GM08714 (cell line): ENCODE measurements around the gene STIM2.
"Not testable (repeated sequence)": the region's sequence is repeated elsewhere in the genome, so short reads cannot be mapped to it uniquely, and the experiment has no call there.

Experiments
- H3K4me3 ChIP-seq: fragments of 200-500 bp; sonication (Bioruptor generic); 2 replicates; pipeline ENCODE4 v1.5.1; 2014; ENCODE audit warnings: mild to moderate bottlenecking, low read length, inconsistent platforms
- ZNF274 ChIP-seq: IDR thresholded peaks from 2 replicates; pipeline ENCODE4 v1.6.1; 2012; ENCODE audit warnings: mild to moderate bottlenecking, low read depth, low read length

The STIM2 gene

DNA sequence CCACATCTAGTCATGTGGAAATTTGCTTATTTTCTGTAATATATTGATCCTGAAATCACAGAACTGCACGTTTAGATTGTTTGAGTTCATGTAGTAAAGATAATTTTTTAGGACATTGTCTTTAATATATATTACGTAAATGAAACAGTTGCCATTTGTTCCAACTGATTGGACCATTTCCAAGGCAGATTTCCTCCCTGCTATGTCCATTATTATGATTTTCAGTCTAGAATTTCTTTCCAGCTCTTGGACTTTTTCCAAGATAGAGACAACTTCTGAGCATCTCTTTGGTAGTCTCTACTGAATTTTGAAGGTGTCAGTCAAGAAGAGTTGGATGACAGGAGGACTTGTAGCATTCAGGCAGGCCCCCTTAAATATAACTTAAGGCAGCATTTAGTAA, 94.6 kb downstream of the STIM2 start:
- H3K4me3 ChIP-seq: no peak overlapping the region
- TF ChIP-seq ZNF274: no peak

DNA sequence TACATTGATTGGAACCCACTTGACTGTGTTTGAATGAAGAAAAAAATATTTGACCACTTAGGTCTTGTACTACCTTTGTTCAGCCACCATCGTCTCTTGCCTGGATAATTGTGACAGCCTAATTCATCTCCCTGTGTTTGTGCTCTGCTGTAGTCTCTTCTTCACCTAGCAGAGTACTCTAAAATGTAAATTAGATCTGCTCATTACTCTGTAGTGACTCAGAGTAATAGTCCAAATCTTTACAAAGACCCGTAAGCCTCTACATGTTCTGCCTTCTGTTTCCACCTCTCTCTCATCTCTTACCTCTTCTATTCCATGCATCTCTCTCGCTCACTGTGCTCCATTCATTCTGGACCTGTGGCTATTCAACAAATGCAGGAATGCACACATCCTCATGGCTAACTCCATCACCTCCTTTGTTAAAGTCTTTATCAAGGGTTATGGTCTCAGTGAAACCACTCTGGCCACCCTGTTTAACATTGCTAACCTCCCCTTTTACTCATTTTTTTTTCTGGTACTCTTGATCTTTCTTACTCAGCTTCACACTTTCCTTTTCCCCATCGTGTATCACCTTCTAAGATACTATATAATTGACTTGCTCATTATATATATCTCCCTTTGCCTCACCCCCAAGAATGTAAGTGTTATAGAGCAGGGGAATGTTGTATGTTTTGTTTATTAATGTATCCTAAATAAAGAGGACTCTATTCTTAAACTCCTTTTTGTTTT, 98.4 kb downstream of the STIM2 start:
- no peak overlapping the region for H3K4me3 ChIP-seq
- TF ChIP-seq ZNF274: no peak

DNA sequence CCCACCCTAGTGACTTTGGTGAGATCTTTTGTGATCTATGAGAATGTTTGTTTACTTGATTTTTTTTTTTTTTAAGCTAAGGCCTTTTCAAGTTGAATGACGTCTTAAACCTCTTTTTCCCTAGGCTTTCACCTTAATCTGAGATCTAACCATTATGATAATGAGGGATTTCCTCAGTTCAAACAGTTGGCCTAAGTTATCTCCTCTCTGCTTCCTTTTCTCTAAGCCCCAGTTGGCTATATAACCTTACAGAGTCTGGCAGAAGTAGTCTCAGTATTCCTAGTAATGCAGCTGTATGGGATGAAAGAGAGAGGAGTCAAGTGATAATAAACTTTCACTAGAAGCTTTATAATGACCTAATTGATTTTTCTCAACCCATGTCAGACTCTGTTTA, 99.0 kb downstream of the STIM2 start:
- no peak overlapping the region for H3K4me3 ChIP-seq
- TF ChIP-seq ZNF274: no peak

DNA sequence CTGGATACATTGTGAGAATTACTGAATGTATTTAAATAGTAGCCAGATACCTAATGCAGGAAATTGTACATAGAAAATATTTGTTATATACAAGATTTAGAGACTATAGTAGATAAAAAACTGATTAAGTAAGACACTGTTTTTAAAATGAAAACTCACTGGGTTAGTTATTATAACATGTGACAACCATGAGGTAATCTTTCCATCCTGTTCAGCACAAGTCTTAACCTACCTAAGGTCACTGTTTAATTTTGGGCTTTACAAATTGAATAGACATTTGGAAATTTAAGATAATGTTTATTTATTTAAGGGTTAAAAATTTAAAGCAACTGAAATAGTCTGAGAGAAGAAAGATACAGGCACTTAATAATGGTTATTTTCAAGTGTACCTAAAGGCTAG, 102.1 kb downstream of the STIM2 start:
- no peak for TF ChIP-seq ZNF274
- no peak overlapping the region for H3K4me3 ChIP-seq

DNA sequence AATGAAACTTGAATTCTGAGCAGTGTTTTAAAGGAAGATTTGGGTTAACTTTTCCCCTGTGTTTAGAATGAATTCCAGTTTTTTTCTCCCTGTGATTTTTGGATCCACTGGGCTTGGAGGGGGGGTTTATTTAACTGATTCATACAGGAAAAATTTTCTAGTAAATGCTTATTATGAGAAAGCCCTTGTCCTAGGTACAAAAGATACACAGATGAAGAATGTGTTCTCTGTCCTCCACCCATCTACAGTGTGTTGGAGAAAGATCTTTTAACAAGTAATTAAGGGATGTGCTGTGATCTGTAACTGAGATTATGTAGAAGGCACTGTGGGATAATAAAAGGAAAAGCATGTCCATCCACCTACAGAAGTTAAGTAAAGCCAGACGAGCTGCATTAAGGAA, 103.9 kb downstream of the STIM2 start:
- no peak for TF ChIP-seq ZNF274
- no peak overlapping the region for H3K4me3 ChIP-seq

DNA sequence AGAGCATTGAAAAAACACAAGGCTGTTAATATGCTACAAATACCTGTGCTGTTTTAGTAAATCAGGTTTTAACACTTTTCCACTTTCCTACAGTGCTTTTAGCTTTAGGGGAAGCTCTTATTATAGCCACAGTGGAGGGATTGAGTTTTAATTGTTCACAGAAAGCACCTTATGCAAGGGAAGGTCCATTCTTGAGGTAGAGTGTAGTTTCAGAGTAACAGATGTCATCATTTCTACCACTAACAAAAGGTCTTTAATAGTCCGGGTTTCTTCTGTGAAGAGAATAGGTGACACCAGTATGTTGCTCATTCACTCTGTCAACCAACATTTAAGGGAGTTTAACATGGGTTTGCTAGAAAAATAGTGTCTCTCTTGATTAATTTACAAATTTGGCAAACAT, 104.4 kb downstream of the STIM2 start:
- H3K4me3 ChIP-seq: no peak overlapping the region
- TF ChIP-seq ZNF274: no peak

DNA sequence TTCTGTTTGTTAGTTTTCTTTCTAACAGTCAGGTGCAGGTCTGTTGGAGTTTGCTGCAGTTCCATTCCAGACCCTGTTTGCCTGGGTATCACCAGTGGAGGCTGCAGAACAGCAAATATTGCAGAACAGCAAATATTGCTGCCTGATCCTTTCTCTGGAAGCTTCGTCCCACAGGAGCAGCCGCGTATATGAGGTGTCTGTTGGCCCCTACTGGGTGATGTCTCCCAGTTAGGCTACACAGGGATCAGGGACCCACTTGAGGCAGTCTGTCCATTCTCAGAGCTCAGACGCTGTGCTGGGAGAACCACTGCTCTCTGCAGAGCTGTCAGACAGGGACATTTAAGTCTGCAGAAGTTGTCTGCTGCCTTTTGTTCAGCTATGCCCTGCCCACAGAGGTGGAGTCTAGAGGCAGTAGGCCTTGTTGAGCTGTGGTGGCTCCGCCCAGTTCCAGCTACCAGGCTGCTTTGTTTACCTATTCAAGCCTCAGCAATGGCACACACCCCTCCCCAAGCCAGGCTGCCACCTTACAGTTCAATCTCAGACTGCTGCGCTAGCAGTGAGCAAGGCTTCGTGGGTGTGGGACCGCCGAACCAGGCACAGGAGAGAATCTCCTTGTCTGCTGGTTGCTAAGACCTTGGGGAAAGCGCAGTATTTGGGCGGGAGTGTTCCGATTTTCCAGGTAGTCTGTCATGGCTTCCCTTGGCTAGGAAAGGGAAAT, 115.0 kb downstream of the STIM2 start:
- H3K4me3 ChIP-seq: not testable (repeated sequence)

DNA sequence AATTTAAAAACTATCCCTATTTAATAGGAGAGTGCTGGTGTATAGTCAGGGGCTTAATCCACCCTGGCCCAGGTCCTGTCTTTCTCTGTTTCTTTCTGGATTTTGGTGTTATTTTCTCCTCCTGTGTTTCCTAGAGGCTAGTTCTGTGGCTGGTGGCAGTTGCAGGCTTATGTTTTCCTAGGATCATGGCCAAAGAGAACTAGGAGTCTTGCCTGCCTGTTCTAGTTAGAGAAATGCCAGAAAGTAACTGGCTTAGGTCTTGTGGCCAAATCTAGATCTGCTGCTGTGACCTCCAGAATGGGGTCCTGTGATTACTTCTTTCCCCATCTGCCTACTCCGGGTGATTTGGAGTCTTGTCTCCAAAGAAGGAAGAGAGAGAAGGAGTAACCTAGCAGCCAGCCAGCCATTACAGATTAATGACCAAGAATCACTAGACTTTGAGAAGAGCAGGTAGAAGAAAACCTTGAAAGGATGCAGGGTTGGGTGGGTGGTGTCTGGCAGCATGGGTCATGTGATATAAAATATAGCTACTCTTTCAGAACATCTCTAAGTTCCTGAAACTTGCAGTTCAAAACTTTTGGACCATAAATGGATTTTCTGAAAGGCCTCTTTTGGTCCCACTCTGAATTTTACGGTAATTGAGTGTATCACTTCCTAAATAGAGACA, 117.9 kb downstream of the STIM2 start:
- no peak overlapping the region for H3K4me3 ChIP-seq
- TF ChIP-seq ZNF274: no peak

DNA sequence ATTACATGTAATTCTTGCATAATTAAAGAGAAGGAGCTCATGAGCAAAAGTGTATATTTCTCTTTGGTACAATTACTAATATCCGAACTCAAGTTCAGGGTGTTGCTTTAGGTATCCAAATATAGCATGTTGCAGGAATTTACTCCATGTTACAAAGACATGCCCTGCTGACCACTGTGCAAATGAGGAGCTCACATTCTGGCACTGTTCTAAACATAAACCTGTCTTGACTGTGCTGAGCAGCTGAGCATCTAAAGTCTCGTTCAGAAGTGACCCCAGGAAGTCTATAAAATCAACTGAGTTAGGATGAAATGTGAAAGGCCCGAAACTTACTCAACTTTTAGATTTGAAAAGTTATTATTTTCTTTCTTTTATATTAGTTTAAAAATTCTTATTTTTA, 124.3 kb downstream of the STIM2 start:
- no peak for TF ChIP-seq ZNF274
- no peak overlapping the region for H3K4me3 ChIP-seq

DNA sequence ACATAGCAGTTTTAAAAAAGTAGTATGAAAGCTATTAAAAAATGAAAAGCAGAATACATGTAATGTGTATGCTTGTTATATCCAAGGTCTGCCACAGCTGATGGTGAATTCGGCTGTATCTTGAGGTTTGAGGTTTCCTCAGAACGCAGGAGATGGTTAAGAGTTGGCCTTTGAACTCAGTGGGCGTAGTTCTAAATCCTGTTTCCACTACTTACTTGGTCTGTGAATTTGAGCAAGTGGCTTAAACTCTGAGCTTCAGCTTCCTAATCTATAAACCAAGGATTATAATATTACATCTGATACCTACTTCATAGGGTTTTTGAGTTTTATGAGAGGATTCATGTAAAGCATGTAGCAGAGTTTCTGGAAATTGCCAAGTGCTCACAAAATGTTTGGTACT, 125.2 kb downstream of the STIM2 start:
- TF ChIP-seq ZNF274: no peak
- H3K4me3 ChIP-seq: no peak overlapping the region

DNA sequence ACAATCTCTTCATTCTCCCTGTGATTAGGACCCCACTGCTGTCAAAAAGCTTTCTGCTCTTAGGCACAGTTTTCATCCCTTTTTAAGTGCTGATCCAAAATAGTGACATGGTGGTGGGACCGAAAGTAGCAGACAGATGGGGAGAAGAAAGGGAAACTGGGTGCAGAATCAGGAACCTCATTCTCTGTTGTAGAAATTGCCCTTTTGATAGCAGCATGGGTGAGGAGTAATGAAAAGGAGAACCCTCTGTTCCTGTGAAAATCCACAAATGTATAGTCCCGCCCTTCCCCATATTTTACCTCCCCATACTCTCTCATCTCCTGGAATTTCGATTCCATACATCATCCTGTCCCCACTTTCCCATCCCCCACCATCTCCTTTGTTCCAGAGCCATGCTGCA, 126.5 kb downstream of the STIM2 start:
- H3K4me3 ChIP-seq: no peak overlapping the region
- no peak for TF ChIP-seq ZNF274

DNA sequence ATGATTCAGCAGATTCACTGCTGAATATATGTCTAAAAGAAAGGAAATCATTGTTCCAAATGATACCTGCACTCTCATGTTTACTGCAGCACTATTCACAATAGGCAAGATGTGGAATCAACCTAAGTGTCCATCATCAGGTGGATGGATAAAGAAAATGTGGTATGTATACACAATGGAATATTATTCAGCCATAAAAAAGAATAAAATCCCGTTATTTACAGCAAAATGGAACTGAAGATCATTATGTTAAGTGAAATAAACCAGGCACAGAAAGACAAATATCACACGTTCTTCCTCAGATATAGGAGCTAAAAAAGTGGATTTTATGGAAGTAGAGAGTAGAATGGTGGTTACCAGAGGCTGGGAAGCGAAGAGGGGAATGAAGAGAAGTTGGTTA, 130.4 kb downstream of the STIM2 start:
- H3K4me3 ChIP-seq: no peak overlapping the region
- TF ChIP-seq ZNF274: no peak

DNA sequence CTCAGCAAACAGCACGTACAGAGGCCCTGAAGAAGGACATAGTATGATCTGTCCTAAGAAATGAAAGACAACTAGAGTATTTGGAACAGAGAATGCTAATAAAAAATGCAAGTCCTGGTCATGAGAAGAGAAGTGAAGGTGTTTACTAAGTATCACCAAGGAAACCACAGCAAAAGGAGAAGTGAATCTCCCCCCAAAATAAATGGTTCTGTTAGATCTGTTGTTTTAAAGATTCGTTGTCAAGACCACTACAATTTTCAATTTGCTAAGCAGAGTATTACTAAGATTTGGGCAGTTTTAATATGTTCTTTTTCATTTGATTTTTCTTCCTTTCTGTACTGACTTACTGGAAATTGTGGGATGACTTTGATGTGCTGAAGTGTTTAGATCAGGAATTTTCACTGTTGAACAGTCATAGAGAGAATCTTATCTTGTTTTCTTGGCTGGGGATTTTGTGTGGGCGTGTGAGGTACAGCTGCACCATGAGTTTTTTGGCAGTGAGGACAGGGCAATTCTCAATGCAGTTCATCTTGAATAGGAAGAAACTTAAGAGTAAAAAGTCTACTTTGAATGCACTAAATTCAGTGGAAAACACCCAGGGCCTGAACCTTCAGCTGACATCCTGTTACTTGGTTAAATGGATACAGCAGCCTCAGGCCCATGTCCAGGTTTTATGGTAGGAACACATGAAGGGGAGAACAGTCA, 132.2 kb downstream of the STIM2 start:
- no peak overlapping the region; the same call in 1 of the 2 replicates for H3K4me3 ChIP-seq

DNA sequence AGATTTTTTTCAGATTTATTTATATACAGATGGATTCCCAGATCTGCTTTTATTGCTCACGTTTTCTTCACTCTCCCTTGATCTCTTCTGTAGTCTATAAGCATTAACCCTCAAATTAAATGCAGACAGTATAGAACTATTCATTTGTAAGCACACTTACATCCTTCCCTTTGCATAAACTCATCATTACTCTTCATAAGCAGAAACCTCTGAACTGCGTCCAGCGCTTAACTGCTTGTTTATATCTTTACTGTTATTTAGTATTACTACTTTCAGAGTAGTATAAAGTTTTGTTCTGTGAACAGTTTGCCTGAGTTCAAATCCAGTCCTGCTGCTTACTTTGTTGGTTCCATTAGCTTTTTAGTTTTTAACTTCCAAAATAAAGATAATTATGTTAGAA, 132.9 kb downstream of the STIM2 start:
- H3K4me3 ChIP-seq: no peak overlapping the region; the same call in 1 of the 2 replicates
- TF ChIP-seq ZNF274: no peak

More for the DNA sequence above, 132.2 kb downstream of the STIM2 start:
- no peak for TF ChIP-seq ZNF274
